ENCODE data around the gene COL9A1.

DNA sequence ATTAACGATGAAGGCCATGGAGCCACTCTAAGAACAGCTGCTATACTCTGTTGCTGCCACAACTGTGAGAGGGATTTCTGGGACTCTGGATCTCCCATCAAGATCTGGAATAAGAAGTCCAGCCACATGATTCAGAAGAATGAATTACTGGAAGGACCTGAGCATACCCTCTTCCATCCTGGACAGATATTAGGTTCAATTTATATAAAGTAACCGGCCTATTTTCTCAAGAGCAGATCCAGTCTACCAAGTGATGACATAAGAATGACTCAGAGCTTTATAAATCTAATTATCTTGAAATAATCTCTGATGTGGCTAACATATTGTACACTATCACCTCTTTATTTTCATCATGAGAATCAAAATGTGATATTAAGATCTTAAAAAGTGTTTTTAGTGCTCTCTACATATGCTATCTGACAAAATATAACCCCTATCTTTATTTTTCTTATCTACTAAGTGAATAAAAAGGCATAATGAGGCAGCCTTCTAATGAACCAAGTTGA lies 45.1 kb downstream of the COL9A1 start:
- TF ChIP-seq, protein P1, sequence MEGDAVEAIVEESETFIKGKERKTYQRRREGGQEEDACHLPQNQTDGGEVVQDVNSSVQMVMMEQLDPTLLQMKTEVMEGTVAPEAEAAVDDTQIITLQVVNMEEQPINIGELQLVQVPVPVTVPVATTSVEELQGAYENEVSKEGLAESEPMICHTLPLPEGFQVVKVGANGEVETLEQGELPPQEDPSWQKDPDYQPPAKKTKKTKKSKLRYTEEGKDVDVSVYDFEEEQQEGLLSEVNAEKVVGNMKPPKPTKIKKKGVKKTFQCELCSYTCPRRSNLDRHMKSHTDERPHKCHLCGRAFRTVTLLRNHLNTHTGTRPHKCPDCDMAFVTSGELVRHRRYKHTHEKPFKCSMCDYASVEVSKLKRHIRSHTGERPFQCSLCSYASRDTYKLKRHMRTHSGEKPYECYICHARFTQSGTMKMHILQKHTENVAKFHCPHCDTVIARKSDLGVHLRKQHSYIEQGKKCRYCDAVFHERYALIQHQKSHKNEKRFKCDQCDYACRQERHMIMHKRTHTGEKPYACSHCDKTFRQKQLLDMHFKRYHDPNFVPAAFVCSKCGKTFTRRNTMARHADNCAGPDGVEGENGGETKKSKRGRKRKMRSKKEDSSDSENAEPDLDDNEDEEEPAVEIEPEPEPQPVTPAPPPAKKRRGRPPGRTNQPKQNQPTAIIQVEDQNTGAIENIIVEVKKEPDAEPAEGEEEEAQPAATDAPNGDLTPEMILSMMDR (IDR thresholded peaks at IDR 0.05): no peak
- no peak for TF ChIP-seq POLR2A (IDR thresholded peaks at IDR 0.05)
- no peak for TF ChIP-seq POLR2AphosphoS5 (IDR thresholded peaks at IDR 0.05; ENCODE audit: insufficient read depth in 1 of 2, low read depth in 1 of 2)
